Measurements from ENCODE around the gene PLEKHB2. TPM values are rescaled to one million over a fixed set of nuclear protein-coding genes. Genes with fewer than 3 reads are reported as not detected.

Gene PLEKHB2
- total RNA-seq, 1 experiment from 2014 or later, result 94.8 TPM

DNA sequence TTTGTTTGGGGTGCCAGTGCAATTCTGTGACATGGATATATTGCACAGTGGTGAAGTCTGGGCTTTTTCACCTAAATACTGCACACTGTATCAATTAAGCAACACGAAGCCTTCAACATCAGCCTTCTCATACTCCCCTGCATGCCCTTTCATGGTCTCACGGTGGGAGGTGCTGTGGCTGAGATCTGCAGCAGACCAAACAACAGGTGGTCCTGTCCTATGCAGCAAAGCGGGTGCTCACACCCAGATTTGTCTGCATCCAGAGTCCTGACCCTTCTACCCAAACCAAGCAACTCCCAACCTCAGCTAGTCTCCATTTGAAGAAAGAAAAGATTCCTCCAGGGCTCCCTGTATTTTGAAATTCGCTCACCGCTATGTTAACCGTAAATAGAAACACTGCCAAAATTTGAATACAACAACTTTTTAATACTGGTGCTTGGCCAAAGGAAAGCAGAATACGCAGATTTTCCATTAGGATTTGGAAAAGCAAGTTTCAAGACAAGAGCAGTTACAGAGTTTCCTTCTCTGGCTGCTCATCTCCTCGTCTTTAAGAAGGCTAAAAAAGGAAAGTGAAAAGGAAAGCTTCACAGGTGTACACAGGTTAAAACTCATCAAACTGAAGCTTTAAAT lies 46.8 kb upstream of the PLEKHB2 start:
- ATAC-seq, result no peak
- intact Hi-C loops (cut with micrococcal nuclease), result no loop called here
- POLR2A ChIA-PET, result no interaction called here
- no peak for DNase-seq (ENCODE audit: low read depth, low spot score)
- H2AFZ ChIP-seq (ENCODE audit: low read depth, low read length, poor library complexity, severe bottlenecking), result no peak overlapping the region
- no peak overlapping the region for H3K27ac ChIP-seq (ENCODE audit: low read depth, low read length)
- no peaks in the 10 kb centered on the region for H3K4me1 ChIP-seq (ENCODE audit: control insufficient read depth in 1 of 2, insufficient read depth in 2 of 2, low read length in 2 of 2)
- H3K9ac ChIP-seq (ENCODE audit: low read length), result no peak overlapping the region
- TF ChIP-seq EZH2phosphoT487 (IDR thresholded peaks at IDR 0.05; ENCODE audit: borderline replicate concordance), result no peak
- TF ChIP-seq ELF1 (IDR thresholded peaks at IDR 0.05; ENCODE audit: borderline replicate concordance, low read depth), result no peak
- TF ChIP-seq FOSL1 (IDR thresholded peaks at IDR 0.05; ENCODE audit: low read depth), result no peak
- no peak for TF ChIP-seq CBX3 (IDR thresholded peaks at IDR 0.05; ENCODE audit: low read depth)
- no peak for TF ChIP-seq SP1 (IDR thresholded peaks at IDR 0.05; ENCODE audit: low read depth)
- no peak for TF ChIP-seq YY1 (IDR thresholded peaks at IDR 0.05; ENCODE audit: extremely low read depth, insufficient replicate concordance, low read depth, low read length)
- TF ChIP-seq, protein P1, sequence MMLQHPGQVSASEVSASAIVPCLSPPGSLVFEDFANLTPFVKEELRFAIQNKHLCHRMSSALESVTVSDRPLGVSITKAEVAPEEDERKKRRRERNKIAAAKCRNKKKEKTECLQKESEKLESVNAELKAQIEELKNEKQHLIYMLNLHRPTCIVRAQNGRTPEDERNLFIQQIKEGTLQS (IDR thresholded peaks at IDR 0.05), result no peak
- TF ChIP-seq ZNF274 (IDR thresholded peaks at IDR 0.05; ENCODE audit: low read depth, low read length), result no peak
- no peak for TF ChIP-seq EGR1 (IDR thresholded peaks at IDR 0.05; ENCODE audit: low read depth)
- no peak for TF ChIP-seq RAD21 (IDR thresholded peaks at IDR 0.05; ENCODE audit: low read depth)
- no peak for TF ChIP-seq POLR2A (IDR thresholded peaks at IDR 0.05; ENCODE audit: borderline replicate concordance, extremely low read depth, insufficient read depth, insufficient read length)
- TF ChIP-seq TCF7L2 (IDR thresholded peaks at IDR 0.05; ENCODE audit: borderline replicate concordance, extremely low read depth, insufficient read depth, insufficient read length), result no peak
- TF ChIP-seq EZH2 (IDR thresholded peaks at IDR 0.05), result no peak
- TF ChIP-seq POLR2AphosphoS5 (IDR thresholded peaks at IDR 0.05; ENCODE audit: low read depth, low read length), result no peak
- peaks cover 34 to 39% of the 10 kb centered on the region in 2 experiments for H3K36me3 ChIP-seq (ENCODE audit: control insufficient read depth in 1 of 2, insufficient read depth in 2 of 2, low read length in 2 of 2)
- no peak overlapping the region for H3K4me3 ChIP-seq (replicated peaks in 1 of 2; ENCODE audit: low read depth in 1 of 2, low read length in 2 of 2)
- CTCF ChIA-PET, result no interaction called here
- no peak overlapping the region for H3K4me2 ChIP-seq (ENCODE audit: low read length)
- peaks cover 95% of the 10 kb centered on the region for H3K79me2 ChIP-seq (ENCODE audit: insufficient read depth, low read length)
- peaks cover 17% of the 10 kb centered on the region for H4K20me1 ChIP-seq (ENCODE audit: insufficient read depth)
- H3K27me3 ChIP-seq (ENCODE audit: insufficient read depth, low read length), result no peaks in the 10 kb centered on the region
- no TSS peak for BruUV-seq (replicated peaks)
- H3K9me3 ChIP-seq (ENCODE audit: control insufficient read depth in 1 of 2, insufficient read depth in 1 of 2, low read depth in 1 of 2, low read length in 2 of 2), result no peaks in the 10 kb centered on the region
- H3K9me2 ChIP-seq (ENCODE audit: insufficient read depth), result no peaks in the 10 kb centered on the region
- RAD21 ChIA-PET (ENCODE audit: low non-redundant PET in 1 of 2, low total read pairs in 2 of 2, uncharacterized antibody in 2 of 2, unreplicated experiment in 2 of 2), result no interaction called here
